Neural crest cell (in vitro differentiated cells): ENCODE results near the gene WDR20. TPM values are rescaled to one million over a fixed set of nuclear protein-coding genes. Genes with fewer than 3 reads are reported as not detected.

Experiments
- DNase-seq: peaks from one replicate; pipeline ENCODE4 v3.0.0; 2021; ENCODE audit warnings: low read depth, mixed read lengths, low spot score
- H3K27ac Mint-ChIP-seq: one replicate; pipeline ENCODE4 v1.8.0; 2021; ENCODE audit warnings: mild to moderate bottlenecking, mixed read lengths; ENCODE audit not compliant: unreplicated experiment
- H3K27me3 Mint-ChIP-seq: 2 replicates; pipeline ENCODE4 v1.8.0; 2021; ENCODE audit warnings: low read depth, mild to moderate bottlenecking, mixed read lengths
- H3K36me3 Mint-ChIP-seq: 2 replicates; pipeline ENCODE4 v1.8.0; 2021; ENCODE audit warnings: low read depth, mild to moderate bottlenecking, mixed read lengths
- H3K4me1 Mint-ChIP-seq: 2 replicates; pipeline ENCODE4 v1.8.0; 2021; ENCODE audit warnings: mixed read lengths
- H3K4me3 Mint-ChIP-seq: one replicate; pipeline ENCODE4 v1.8.0; 2021; ENCODE audit warnings: mild to moderate bottlenecking, mixed read lengths
- H3K9me3 Mint-ChIP-seq: 2 replicates; pipeline ENCODE4 v1.8.0; 2021; ENCODE audit warnings: mixed read lengths
- CTCF ChIP-seq: fragments of 200-600 bp; sonication (generic); conservative IDR thresholded peaks from 2 replicates; pipeline ENCODE4 v1.5.0; 2021; ENCODE audit warnings: antibody characterized with exemption, mild to moderate bottlenecking
- total RNA-seq: library from RNA; stranded (reverse); gene quantifications from 2 replicates; pipeline ENCODE4 v1.2.1, GENCODE V29; 2021

Gene WDR20
- total RNA-seq, 1 donor from 2014 or later: 30.2 TPM

DNA sequence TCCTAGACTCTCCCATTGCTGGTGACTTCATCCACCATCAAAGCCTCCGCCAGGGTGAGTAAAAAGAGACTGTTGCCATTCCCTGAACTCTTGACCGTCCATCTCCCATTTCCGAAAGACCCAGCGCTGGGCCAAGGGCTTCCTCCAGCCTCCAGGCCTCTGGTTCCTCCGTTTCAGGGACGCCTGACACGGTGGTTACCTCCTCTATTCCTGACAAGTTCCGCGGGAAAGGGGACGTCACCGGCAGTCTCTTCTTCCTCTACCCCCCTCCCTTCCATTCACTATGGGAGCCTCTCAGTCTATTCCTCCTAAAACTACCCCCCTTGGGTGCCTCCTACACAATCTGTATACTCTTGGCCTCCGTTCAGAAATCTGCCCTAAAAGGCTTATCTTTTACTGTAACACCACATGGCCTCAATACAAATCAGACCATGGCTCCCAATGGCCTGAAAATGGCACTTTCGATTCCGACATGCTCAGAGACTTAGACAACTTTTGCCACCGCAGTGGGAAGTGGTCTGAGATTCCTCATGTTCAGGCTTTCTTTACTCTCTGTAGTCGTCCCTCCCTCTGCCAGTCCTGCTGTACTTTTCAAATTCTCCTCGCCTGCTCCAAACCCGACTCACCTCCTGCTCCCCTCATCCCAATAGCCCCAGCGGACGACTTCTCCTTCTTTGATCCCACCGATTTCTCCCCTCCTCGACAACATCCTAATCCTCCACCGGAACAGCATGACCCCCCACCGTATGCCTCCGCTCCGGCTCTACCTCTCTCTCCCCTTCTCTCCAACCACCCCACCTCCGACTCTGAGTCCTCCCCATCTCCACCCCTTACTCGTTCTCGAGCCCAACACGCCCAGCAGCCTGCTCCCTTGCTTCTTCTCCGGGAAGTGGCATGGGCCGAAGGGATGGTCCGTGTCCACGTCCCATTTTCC, 94.9 kb downstream of the WDR20 start:
- no peaks in the 10 kb centered on the region for H3K4me1 Mint-ChIP-seq
- no peaks in the 10 kb centered on the region for H3K36me3 Mint-ChIP-seq
- no peak for TF ChIP-seq CTCF
- H3K27ac Mint-ChIP-seq: no peak overlapping the region
- no peaks in the 10 kb centered on the region for H3K27me3 Mint-ChIP-seq
- no peak overlapping the region for H3K4me3 Mint-ChIP-seq
- no peaks in the 10 kb centered on the region for H3K9me3 Mint-ChIP-seq
- DNase-seq: no peak

GRCh38 chr14:102235275-102235897, 95.7 kb downstream of the WDR20 start:
- H3K4me3 Mint-ChIP-seq: no peak overlapping the region
- peak; percentile 75 for DNase-seq
- no peak overlapping the region for H3K27ac Mint-ChIP-seq
- H3K4me1 Mint-ChIP-seq: no peaks in the 10 kb centered on the region
- TF ChIP-seq CTCF: peak; percentile 87
- H3K36me3 Mint-ChIP-seq: no peaks in the 10 kb centered on the region
- no peaks in the 10 kb centered on the region for H3K27me3 Mint-ChIP-seq
- no peaks in the 10 kb centered on the region for H3K9me3 Mint-ChIP-seq

DNA sequence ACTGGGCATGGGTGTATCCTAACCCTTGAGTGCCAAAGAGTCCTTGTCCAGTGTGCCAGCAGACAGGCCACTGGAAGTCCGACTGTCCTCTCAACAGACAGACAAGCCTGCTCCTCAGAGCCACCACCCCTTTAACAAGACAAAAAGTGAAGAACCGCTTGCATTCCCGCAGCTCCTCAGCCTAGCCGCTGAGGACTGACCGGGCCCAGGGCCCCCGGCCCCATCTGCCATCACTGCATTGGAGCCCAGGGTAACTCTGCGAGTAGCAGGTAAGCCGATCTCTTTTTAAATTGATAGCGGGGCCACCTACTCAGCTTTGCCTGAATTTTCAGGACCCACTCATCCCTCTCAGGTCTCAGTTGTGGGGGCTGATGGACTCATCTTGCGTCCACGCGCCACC, 96.3 kb downstream of the WDR20 start:
- H3K36me3 Mint-ChIP-seq: no peaks in the 10 kb centered on the region
- H3K27me3 Mint-ChIP-seq: no peaks in the 10 kb centered on the region
- no peak overlapping the region for H3K4me3 Mint-ChIP-seq
- H3K9me3 Mint-ChIP-seq: no peaks in the 10 kb centered on the region
- no peaks in the 10 kb centered on the region for H3K4me1 Mint-ChIP-seq
- no peak for DNase-seq
- TF ChIP-seq CTCF: no peak
- no peak overlapping the region for H3K27ac Mint-ChIP-seq

GRCh38 chr14:102238131-102238530, 98.4 kb downstream of the WDR20 start:
- Mint-ChIP-seq H3K27ac (no peak overlapping the region), H3K27me3 (no peaks in the 10 kb centered on the region), H3K4me3 (no peak overlapping the region), H3K9me3 (no peaks in the 10 kb centered on the region), H3K4me1 (no peaks in the 10 kb centered on the region), H3K36me3 (no peaks in the 10 kb centered on the region)
- no peak for DNase-seq
- TF ChIP-seq CTCF: no peak

- Mint-ChIP-seq H3K9me3 (no peaks in the 10 kb centered on the region), H3K27me3 (no peaks in the 10 kb centered on the region), H3K36me3 (no peaks in the 10 kb centered on the region), H3K4me1 (no peaks in the 10 kb centered on the region), H3K4me3 (no peak overlapping the region), H3K27ac (no peak overlapping the region)
- no peak for DNase-seq
- TF ChIP-seq CTCF: no peak
Observed at GRCh38 chr14:102238766-102239165, 99.1 kb downstream of the WDR20 start.
